Measurements from ENCODE around the gene ATAD2B.
"Not testable (repeated sequence)": the region's sequence is repeated elsewhere in the genome, so short reads cannot be mapped to it uniquely, and the experiment has no call there.

ATAD2B gene

DNA sequence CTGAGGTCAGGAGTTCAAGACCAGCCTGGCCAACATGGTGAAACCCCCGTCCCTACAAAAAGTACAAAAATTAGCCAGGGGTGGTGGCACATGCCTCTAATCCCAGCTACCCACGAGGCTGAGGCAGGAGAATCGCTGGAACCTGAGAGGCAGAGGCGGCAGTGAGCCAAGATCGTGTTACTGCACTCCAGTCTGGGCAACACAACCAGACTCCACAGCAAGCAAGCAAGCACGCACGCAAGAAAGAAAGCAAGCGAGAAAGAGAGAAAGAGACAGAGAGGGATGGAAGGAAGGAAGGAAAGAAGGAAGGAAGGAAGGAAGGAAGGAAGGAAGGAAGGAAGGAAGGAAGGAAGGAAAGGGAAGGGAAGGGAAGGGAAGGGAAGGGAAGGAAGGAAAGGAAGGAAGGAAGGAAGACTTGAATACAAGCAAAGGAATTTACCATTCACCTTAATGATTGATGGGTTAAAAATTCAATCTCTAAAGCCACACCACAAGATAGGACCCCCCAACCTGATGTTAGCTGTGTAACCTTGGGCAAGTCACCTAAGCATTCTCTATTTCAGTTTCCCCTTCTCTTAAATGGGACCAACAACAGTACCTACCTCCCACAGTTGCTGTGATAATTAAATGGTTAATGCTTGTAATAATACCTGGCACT, 181.7 kb downstream of the ATAD2B start:
- no peak for DNase-seq (ENCODE audit: low read depth)

DNA sequence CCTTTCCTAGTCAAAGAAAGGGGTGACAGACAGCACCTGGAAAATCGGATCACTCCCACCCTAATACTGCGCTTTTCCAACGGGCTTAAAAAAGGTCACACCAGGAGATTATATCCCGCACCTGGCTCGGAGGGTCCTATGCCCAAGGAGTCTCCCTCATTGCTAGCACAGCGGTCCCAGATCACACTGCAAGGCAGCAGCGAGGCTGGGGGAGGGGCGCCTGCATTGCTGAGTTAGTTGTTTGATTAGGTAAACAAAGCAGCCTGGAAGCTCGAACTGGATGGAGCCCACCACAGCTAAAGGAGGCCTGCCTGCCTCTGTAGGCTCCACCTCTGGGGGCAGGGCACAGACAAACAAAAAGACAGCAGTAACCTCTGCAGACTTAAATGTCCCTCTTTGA, 190.1 kb downstream of the ATAD2B start:
- DNase-seq (ENCODE audit: low read depth), result not testable (repeated sequence)

DNA sequence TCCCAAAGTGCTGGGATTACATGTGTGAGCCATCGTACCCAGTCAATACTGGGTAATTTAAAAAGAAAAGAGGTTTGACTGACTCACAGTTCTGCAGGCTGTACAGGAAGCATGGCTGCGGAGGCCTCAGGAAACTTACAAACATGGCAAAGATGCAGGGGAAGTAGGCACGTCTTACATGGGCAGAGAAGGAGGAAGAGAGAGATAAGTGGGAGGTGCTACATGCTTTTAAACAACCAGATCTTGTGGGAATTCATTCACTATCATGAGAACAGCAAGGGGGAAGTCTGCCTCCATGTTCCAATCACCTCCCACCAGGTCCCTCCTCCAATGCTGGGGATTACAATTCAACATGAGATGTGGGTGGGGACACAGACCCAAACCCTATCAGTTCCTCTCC, 192.5 kb downstream of the ATAD2B start:
- DNase-seq (ENCODE audit: low read depth), result no peak

DNA sequence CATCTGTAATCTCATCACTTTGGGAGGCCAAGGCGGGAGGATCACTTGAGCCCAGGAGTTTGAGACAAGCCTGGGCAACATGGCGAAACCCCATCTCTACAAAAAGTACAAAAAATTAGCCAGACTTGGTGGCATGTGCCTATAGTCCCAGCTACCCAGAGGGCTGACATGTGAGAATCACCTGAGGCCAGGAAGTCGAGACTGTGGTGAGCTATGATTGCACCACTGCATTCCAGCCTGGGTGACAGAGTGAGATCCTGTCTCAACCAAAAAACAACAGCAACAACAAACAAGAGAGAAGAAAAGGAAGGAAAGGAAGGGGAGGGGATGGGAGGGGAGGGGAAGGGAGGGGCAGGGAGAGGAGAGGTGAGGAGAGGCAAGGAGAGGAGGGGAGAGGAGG, 203.9 kb downstream of the ATAD2B start:
- DNase-seq (ENCODE audit: low read depth), result not testable (repeated sequence)

- no peak for DNase-seq (ENCODE audit: low read depth)
These were observed 204.7 kb downstream of the ATAD2B start for GRCh38 chr2:23722255-23722654.

DNA sequence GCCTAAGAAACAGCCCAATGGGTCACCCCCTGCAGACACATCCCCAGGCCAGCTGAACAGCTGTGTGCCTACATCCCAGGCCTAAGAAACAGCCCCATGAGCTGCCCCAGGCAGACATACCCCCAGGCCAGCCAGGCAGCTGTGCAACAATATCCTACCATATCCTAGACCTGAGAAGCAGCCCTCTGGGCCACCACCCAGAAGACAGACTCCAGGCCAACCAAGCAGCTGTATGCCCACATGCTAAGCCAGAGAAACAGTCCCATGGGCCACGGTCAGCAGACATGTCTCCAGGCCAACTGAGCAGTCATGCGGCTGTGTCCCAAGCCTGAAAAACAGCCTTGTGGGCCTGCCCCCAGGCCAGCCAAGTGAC, 205.5 kb downstream of the ATAD2B start:
- no peak for DNase-seq (ENCODE audit: low read depth)

DNA sequence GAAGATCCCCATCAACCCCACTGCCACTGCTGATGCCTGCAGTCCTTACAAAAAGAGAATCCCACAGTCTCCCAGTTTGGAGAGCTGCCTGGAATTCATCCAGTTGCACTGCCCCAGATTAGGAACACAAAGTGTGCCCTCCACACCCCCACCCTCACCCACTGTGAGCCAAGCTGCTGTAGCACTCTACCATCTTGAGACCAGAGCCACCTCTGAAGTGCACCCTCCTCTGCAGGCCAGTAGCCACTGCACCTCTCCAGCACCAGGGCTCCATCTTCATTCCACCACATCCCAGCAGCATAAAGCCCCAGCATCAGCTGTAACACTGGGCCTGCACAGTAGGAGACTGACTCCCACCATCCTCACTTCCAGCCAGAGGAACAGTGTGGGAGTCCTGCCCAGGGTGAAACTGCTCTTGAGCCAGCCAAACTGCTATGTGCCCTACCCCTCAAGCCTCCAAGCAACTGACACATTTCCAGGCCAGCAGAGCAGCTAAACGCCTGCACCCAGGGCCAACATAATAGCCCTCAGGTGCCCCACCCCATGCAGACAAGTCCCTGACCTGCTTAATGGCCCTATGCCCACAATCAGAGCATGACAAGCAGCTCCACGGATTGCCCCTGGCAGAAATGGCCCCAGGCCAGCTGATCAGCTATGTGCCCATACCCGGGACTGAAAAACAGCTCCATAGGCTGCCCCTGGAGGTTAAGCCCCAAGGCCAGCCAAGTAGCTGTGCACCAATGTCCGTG, 206.0 kb downstream of the ATAD2B start:
- no peak for DNase-seq (ENCODE audit: low read depth)

- DNase-seq (ENCODE audit: low read depth), result no peak
These were observed 207.2 kb downstream of the ATAD2B start for GRCh38 chr2:23719716-23720115.

GRCh38 chr2:23718931-23719700, 207.8 kb downstream of the ATAD2B start:
- DNase-seq (ENCODE audit: low read depth), result no peak

DNA sequence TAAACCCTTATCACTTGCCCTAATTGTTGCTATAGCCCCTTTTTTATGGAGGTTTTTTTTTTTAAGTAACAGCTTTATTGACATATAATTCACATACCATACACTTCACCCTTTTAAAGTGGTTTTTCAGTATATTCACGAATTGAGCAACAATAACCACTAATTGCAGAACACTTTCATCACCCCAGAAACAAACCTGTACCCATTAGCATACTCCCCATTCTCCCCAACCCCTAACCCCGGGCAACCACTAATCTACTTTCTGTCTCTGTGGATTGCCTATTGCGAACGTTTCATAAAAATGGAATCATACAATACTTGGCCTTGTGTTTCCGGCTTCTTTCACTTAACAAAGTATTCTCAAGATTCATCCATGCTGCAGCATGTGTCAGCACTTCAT, 213.6 kb downstream of the ATAD2B start:
- no peak for DNase-seq (ENCODE audit: low read depth)

GRCh38 chr2:23712756-23713151, 214.2 kb downstream of the ATAD2B start:
- DNase-seq (ENCODE audit: low read depth), result no peak

GRCh38 chr2:23711979-23712755, 214.8 kb downstream of the ATAD2B start:
- DNase-seq (ENCODE audit: low read depth), result no peak

DNA sequence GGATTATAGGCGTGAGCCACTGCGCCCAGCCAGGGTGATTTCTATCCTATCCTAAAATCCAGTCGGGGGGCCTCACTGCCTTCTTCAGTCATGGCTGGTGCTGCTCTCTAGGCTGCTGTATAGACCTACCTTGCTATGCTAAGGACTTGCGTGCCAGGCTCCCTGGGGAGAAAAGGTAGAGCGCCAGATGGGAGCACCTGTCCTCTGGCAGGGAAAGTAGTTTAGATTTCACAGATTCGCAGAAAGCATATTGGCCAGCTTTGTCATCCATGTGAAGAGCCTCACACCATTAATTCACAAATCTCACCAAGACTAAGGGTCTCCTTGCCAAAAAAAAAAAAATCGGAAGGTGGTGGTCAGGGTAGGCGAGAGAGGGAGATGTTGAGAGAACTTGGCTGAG, 217.6 kb downstream of the ATAD2B start:
- no peak for DNase-seq (ENCODE audit: low read depth)

DNA sequence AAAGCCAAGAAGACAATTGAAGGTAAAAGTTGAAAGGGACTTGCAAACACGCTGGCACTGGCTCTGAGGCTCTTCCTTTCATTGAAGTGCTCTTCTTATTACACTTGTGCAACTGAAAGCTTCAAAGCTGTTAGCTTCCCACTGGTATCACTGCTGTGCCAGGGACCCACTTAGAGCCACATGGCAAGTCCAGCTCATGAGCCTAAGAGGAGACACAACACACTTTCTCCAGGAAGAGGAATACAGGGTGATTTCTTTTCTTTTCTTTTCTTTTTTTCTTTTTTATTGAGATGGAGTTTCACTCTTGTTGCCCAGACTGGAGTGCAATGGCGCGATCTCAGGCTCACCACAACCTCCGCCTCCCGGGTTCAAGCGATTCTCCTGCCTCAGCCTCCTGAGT, 218.2 kb downstream of the ATAD2B start:
- no peak for DNase-seq (ENCODE audit: low read depth)

DNA sequence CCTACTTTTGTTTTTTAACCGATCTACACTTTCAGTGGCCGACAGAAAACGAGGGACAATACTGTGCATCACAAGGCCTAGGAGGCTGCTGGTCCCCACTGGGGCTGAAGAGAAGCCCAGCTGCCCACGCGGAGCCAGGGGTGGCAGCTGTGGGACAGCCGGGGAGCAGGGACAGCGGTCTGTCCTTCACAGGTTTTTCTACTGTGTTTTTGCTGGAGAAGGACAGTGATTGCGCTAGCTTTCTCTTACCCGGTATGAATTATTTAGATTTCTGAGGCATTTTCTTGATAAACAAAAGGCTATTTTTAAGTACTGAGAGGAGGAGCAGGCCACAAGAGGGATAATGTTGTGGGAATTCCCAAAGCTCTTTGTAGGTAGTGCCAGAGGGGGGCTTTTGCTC, 219.8 kb downstream of the ATAD2B start:
- no peak for DNase-seq (ENCODE audit: low read depth)

DNA sequence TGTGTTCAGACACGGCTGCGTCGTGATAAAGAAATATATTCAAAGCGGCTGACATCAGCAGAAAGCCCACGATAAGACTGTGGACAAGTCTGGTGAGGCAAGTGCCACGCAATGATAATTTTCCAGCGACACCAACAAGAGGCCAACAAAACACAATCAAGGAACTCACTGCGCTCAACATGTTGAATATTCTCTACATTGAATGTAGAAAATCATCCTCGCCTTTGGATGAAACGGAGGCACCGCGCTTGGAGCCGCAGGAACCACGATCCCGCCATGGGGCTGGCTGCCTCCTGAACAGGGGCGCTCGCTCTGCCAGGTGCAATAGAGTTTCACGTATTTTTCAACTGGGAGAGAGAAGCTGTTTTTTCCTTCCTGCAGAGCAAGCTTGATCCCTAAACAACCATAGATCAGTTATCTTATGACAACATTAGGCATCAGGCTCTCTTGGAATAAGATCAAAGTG, 220.3 kb downstream of the ATAD2B start:
- no peak for DNase-seq (ENCODE audit: low read depth)

DNA sequence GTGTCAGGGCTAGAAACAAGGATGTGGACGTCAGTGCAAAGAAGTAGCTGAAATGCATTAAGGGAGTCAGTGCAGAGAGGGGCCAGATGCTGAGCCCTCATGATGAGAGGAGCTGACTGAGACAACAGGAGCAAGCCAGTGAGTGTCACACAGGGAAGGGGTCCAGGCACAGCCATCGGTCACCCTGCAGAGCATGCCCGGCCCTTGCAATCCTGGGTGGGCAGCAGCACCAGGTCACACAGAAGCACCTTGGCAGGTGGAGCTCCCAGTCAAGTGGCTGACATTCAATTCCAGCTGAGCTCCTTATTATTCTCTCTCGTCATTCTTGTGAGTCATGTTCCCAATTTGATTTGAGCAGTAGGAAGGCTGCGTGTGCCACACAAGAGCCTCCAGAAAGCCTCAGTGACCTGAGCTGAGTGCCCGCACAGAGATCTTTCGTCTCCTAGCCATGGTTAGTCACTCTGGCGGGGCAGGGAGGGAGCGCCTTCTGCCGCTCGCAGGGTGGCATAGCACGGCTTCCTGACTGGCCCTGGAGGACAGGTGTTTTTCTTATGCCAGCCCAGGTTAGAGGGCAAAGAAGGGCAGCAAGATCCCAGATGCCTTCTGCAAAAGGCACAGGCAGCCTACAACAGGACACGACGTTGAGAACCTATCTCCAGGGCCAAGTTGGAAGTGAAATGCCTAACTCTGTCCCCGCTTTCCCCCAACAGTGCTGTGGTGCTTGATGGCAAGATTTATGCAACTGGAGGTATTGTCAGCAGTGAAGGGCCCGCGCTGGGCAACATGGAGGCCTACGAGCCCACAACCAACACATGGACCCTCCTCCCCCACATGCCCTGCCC, 220.9 kb downstream of the ATAD2B start:
- DNase-seq (ENCODE audit: low read depth), result no peak

DNA sequence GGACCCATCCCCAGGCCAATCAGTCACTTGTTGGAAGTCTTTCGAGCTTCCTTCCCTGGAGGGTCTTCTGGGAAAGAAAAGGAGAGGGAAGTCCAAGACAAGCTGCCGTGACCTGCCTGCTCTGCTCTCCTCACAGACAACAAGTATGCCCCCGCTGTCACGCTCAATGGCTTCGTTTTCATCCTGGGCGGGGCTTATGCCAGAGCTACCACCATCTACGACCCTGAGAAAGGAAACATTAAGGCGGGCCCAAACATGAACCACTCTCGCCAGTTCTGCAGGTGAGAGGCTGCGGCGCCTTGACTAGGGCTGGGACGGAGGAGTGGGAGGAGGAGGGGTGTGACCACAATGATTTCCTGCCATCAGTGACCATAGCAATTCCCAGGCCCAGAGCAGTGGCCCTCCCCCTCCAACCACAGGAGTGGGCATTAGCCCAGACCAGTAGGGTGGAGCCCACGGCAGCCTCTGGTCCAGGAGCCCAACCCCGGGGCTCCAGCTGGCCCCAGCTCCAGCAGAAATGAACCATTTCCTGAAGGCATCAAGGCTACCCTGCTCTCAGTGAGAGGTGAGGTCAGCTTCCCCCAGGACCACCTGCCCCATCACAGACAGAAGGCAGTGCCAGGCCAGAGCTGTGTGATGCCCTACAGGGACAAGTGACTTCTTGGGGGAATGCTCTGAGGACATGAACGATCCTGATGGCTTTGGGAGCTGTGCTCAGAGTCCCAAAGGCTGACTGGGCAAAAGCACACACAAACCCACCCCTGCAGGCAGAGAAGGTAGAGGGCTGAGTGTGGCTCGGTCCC, 223.1 kb downstream of the ATAD2B start:
- no peak for DNase-seq (ENCODE audit: low read depth)

DNA sequence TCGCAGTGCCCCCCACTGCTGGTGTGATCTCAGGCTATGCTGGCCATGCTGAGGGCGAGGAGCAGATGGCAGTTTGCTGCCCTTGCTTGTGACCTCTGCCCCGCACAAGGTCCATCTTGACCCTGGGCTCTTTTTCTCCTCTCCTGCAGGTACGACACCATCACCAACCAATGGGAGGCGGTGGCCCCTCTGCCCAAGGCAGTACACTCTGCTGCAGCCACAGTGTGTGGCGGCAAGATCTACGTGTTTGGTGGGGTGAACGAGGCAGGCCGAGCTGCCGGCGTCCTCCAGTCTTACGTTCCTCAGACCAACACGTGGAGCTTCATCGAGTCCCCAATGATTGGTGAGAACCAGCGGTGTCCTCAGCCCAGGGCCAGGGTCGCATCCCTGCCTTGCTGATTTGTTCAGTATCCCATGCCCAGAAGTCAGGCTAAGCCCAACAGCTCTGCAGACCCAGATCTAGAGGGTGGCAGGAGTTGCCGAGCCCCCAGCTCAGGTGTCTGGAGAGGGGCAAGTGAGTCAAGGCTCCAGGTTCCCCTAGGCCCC, 223.8 kb downstream of the ATAD2B start:
- no peak for DNase-seq (ENCODE audit: low read depth)

DNA sequence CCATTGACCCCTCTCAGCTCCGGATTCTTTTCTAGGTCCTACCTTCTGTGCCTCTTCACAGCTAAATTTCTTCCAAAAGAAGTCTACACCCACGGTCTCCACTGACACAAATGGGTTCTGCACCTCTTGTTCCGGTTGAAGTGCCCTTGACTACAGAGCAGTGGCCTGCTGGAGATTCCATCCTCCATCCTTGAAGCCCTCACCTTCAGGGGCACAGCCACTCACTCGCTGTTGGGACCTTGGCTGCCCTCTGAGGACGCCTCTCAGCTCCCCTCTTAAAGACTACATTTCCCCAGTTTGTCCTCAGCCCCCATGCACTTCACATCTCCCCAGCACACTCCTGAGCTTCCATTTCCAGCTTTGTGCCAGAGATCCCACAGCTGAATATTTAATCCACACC, 226.3 kb downstream of the ATAD2B start:
- DNase-seq (ENCODE audit: low read depth), result no peak
